HepG2 (cell line): ENCODE measurements around the gene MAPRE3. TPM values are rescaled to one million over a fixed set of nuclear protein-coding genes. Genes with fewer than 3 reads are reported as not detected.
A peak's percentile ranks its signal among the peaks of the same experiment; 100 is the strongest.

ENCODE experiments used
- PHF20 ChIP-seq: sonication (generic); formaldehyde crosslinking; IDR thresholded peaks from 2 replicates; pipeline ENCODE4 v1.5.0; 2020; ENCODE audit warnings: mild to moderate bottlenecking, missing genetic modification reagents
- SALL1 ChIP-seq: sonication (generic); formaldehyde crosslinking; IDR thresholded peaks from 2 replicates; pipeline ENCODE4 v1.8.0; 2022; ENCODE audit warnings: mild to moderate bottlenecking, missing genetic modification reagents
- TCF7 ChIP-seq: sonication (generic); IDR thresholded peaks from 2 replicates; pipeline ENCODE4 v1.6.1; 2016; ENCODE audit warnings: antibody characterized with exemption, low read depth
- ZNF124 ChIP-seq: sonication (generic); formaldehyde crosslinking; IDR thresholded peaks from 2 replicates; pipeline ENCODE4 v1.4.0; 2020; ENCODE audit warnings: missing genetic modification reagents
- polyA plus RNA-seq, 8 experiments: library from polyadenylated mRNA; depleted of rRNA in 3 of 8; stranded (reverse) in 7 of 8; unstranded in 1 of 8; fragments of >200 nt; fragmentation: Illumina TruSeq in 4 of 8; extraction: Trizol in 4 of 8; gene quantifications; 2 replicates each; pipeline versions ENCODE4 v1.2.1 to v1.2.3, GENCODE V29; 2011 to 2016; ENCODE audit warnings: low read depth in 4 of 8, missing spikeins in 1 of 8, mixed read lengths in 1 of 8; ENCODE audit not compliant: insufficient read depth in 1 of 8
- total RNA-seq, 5 experiments: library from RNA; depleted of rRNA; stranded (reverse); fragments of >200 nt; fragmentation: Illumina TruSeq; extraction: Trizol; gene quantifications; 2 replicates each; pipeline ENCODE4 v1.2.3, GENCODE V29; 2016; ENCODE audit warnings: low read depth in 1 of 5
- TF ChIP-seq, protein P1 (sequence below): IDR thresholded peaks from 2 replicates; pipeline ENCODE4 v1.4.0; 2020; ENCODE audit warnings: mild to moderate bottlenecking, missing genetic modification reagents
- TF ChIP-seq, protein P2 (sequence below): sonication (generic); formaldehyde crosslinking; IDR thresholded peaks from 2 replicates; pipeline ENCODE4 v1.9.0; 2021; ENCODE audit warnings: missing genetic modification reagents, borderline replicate concordance
- TF ChIP-seq, protein P3 (sequence below): sonication (generic); formaldehyde crosslinking; IDR thresholded peaks from 2 replicates; pipeline ENCODE4 v1.4.0; 2020; ENCODE audit warnings: mild to moderate bottlenecking, missing genetic modification reagents
- TF ChIP-seq, protein P4 (sequence below), 2 experiments: sonication (generic) in 1 of 2; formaldehyde crosslinking in 1 of 2; IDR thresholded peaks; 2 replicates each; pipeline versions ENCODE4 v1.4.0 to v1.6.1; 2018 to 2020; ENCODE audit warnings: missing genetic modification reagents in 2 of 2, borderline replicate concordance in 1 of 2, low read depth in 1 of 2, mild to moderate bottlenecking in 1 of 2, missing biosample characterization in 1 of 2
- TF ChIP-seq, protein P5 (sequence below): IDR thresholded peaks from 2 replicates; pipeline ENCODE4 v1.6.1; 2016; ENCODE audit warnings: missing genetic modification reagents, missing compliant biosample characterization

Gene MAPRE3
- total and polyA plus RNA-seq, 2 of the 13 experiments (the other 11 are each of a cell fraction or from before 2014, with no cell fraction given): 0.31 to 0.91 TPM

DNA sequence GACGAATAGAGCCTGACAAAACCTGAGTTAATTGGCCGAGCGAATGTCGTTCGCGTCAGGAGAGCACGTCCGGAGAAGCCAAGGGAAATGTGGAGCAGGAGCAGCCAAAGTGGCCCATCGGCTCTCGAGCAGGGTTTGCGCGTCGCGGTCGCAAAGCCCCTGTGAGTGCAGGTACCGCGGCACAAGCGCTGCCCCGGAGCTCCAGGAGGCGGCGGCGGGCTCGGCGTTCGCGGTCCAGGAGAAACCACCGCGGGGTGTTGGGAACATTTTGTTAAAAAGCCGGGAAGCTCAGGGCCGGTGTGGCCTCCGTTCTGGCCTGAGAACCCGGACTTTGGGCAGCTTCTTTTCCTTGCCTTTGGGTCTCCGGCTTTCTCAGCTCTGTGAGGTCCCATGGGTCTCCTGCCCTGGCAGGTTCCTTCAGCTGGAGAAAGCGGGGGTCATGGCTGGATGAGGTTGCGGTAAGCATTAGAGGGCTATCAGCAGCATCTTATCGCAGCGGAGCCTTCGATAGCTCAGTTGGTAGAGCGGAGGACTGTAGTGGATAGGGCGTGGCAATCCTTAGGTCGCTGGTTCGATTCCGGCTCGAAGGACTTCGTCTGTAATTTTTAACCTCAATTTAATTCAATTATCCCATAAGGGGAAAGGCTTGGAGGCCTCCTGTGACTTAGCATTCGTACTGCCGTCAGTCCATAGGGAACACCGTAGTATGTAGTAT, 80.0 kb downstream of the MAPRE3 start (continued):
- TF ChIP-seq, protein P1, sequence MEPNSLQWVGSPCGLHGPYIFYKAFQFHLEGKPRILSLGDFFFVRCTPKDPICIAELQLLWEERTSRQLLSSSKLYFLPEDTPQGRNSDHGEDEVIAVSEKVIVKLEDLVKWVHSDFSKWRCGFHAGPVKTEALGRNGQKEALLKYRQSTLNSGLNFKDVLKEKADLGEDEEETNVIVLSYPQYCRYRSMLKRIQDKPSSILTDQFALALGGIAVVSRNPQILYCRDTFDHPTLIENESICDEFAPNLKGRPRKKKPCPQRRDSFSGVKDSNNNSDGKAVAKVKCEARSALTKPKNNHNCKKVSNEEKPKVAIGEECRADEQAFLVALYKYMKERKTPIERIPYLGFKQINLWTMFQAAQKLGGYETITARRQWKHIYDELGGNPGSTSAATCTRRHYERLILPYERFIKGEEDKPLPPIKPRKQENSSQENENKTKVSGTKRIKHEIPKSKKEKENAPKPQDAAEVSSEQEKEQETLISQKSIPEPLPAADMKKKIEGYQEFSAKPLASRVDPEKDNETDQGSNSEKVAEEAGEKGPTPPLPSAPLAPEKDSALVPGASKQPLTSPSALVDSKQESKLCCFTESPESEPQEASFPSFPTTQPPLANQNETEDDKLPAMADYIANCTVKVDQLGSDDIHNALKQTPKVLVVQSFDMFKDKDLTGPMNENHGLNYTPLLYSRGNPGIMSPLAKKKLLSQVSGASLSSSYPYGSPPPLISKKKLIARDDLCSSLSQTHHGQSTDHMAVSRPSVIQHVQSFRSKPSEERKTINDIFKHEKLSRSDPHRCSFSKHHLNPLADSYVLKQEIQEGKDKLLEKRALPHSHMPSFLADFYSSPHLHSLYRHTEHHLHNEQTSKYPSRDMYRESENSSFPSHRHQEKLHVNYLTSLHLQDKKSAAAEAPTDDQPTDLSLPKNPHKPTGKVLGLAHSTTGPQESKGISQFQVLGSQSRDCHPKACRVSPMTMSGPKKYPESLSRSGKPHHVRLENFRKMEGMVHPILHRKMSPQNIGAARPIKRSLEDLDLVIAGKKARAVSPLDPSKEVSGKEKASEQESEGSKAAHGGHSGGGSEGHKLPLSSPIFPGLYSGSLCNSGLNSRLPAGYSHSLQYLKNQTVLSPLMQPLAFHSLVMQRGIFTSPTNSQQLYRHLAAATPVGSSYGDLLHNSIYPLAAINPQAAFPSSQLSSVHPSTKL (CRISPR knock-in tag): no peak; the same call in 1 of the 2 replicates
- TF ChIP-seq, protein P2, sequence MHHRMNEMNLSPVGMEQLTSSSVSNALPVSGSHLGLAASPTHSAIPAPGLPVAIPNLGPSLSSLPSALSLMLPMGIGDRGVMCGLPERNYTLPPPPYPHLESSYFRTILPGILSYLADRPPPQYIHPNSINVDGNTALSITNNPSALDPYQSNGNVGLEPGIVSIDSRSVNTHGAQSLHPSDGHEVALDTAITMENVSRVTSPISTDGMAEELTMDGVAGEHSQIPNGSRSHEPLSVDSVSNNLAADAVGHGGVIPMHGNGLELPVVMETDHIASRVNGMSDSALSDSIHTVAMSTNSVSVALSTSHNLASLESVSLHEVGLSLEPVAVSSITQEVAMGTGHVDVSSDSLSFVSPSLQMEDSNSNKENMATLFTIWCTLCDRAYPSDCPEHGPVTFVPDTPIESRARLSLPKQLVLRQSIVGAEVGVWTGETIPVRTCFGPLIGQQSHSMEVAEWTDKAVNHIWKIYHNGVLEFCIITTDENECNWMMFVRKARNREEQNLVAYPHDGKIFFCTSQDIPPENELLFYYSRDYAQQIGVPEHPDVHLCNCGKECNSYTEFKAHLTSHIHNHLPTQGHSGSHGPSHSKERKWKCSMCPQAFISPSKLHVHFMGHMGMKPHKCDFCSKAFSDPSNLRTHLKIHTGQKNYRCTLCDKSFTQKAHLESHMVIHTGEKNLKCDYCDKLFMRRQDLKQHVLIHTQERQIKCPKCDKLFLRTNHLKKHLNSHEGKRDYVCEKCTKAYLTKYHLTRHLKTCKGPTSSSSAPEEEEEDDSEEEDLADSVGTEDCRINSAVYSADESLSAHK (CRISPR knock-in tag): 0 out of 2 replicates have a peak, but pooled peaks have one; percentile 27
- TF ChIP-seq PHF20 (CRISPR knock-in tag) (no peak; the same call in none of the 2 replicates), TCF7 (no peak), SALL1 (CRISPR knock-in tag) (peak; percentile 50; the same call in 1 of the 2 replicates), ZNF124 (CRISPR knock-in tag) (0 out of 2 replicates have a peak, but pooled peaks have one; percentile 50)
- TF ChIP-seq, protein P3, sequence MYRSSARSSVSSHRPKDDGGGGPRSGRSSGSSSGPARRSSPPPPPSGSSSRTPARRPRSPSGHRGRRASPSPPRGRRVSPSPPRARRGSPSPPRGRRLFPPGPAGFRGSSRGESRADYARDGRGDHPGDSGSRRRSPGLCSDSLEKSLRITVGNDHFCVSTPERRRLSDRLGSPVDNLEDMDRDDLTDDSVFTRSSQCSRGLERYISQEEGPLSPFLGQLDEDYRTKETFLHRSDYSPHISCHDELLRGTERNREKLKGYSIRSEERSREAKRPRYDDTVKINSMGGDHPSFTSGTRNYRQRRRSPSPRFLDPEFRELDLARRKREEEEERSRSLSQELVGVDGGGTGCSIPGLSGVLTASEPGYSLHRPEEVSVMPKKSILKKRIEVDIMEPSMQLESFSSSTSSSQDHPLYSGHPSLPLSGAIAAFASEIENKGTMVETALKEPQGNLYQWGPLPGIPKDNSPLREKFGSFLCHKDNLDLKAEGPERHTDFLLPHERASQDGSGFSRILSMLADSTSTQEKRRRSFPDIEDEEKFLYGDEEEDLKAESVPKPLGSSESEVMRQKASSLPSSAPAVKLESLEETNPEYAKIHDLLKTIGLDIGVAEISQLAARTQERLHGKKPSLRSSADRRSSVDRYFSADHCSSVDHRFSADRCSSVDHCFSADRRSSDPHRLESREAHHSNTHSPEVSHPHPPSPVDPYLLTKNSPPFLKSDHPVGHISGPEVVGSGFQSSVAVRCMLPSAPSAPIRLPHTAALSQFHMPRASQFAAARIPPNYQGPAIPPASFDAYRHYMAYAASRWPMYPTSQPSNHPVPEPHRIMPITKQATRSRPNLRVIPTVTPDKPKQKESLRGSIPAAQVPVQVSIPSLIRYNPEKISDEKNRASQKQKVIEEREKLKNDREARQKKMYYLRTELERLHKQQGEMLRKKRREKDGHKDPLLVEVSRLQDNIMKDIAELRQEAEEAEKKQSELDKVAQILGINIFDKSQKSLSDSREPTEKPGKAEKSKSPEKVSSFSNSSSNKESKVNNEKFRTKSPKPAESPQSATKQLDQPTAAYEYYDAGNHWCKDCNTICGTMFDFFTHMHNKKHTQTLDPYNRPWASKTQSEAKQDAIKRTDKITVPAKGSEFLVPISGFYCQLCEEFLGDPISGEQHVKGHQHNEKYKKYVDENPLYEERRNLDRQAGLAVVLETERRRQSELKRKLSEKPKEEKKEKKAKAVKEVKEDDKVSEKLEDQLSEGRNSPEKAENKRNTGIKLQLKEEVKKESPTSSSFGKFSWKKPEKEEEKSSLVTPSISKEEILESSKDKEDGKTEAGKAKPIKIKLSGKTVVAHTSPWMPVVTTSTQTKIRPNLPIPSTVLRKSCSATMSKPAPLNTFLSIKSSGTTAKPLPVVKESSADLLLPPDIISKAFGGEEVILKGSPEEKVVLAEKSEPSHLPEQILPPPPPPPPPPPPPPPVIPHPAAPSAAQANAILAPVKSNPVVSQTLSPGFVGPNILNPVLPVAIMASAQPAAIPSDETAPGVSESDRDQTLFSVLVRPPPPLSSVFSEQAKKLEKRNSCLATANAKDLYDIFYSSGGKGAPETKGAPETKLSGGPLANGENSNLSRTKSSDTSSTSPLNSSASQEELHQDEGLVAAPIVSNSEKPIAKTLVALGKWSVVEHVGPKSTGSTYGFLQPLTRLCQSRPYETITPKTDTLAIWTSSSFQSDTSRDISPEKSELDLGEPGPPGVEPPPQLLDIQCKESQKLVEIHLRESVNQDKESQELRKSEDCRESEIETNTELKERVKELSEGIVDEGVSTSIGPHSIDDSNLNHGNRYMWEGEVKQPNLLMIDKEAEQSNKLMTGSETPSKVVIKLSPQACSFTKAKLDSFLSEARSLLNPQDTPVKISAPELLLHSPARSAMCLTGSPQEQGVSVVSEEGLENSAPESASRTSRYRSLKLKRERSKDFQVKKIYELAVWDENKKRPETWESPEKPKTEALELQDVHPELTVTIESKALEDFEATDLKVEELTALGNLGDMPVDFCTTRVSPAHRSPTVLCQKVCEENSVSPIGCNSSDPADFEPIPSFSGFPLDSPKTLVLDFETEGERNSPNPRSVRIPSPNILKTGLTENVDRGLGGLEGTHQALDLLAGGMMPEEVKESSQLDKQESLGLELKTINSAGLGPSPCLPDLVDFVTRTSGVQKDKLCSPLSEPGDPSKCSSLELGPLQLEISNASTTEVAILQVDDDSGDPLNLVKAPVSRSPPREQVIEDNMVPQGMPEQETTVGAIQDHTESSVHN (CRISPR knock-in tag): no peak
- TF ChIP-seq, protein P4, sequence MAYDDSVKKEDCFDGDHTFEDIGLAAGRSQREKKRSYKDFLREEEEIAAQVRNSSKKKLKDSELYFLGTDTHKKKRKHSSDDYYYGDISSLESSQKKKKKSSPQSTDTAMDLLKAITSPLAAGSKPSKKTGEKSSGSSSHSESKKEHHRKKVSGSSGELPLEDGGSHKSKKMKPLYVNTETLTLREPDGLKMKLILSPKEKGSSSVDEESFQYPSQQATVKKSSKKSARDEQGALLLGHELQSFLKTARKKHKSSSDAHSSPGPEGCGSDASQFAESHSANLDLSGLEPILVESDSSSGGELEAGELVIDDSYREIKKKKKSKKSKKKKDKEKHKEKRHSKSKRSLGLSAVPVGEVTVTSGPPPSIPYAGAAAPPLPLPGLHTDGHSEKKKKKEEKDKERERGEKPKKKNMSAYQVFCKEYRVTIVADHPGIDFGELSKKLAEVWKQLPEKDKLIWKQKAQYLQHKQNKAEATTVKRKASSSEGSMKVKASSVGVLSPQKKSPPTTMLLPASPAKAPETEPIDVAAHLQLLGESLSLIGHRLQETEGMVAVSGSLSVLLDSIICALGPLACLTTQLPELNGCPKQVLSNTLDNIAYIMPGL (CRISPR knock-in tag; IDR thresholded peaks at IDR 0.05; ENCODE audit: borderline replicate concordance in 1 of 2, low read depth in 1 of 2): peak; percentile 99 to 100
- TF ChIP-seq, protein P5, sequence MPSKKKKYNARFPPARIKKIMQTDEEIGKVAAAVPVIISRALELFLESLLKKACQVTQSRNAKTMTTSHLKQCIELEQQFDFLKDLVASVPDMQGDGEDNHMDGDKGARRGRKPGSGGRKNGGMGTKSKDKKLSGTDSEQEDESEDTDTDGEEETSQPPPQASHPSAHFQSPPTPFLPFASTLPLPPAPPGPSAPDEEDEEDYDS (CRISPR knock-in tag): peak; percentile 42; the same call in 1 of the 2 replicates
